GM19397 (cell line): ENCODE results near the gene SPEG.

ENCODE experiments used
- ATAC-seq: cut with Tn5 transposase; IDR thresholded peaks from one replicate; pipeline ENCODE4 v1.9.1; 2021; ENCODE audit warnings: mild to moderate bottlenecking, moderate library complexity; ENCODE audit not compliant: unreplicated experiment

Gene SPEG

GRCh38 chr2:219525533-219526232 is 91.0 kb downstream of the SPEG start:
- no peak for ATAC-seq

DNA sequence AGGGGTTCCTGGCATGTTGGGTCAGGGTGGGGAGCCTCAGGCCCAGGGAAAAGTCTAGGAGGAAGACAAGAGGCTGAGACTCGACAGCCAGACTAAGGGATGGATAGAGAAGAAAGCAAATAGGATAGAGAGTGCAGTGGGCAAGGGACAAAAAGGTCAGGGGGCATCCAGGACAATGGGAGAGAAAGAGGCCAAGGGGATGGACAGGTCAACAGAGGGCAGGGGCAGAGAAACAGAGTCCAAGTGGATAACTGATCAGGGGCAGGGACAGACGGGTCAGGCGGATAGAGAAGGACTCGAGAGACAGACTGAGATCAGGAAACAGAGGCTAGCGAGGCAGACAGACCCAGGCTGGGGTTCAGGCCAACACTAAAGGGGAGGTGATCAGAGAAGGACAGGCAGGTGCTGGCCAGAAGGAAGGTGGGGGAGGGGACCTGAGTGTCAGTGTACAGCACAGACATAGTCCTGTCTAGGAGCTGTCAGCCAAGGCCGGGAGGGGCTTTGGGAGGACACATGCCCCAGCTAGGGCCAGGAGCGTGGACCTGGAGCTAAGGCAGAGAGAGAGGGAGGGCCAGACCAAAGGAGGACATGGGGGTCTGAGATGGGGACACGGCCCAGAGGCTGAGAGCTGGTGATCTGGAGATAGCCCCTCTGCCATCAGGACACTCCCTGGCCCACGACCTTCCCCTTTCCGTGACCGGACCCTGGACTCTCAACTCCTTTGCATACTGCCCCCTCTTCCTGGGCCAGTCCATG is 91.9 kb downstream of the SPEG start:
- no peak for ATAC-seq

- no peak for ATAC-seq
Measured at GRCh38 chr2:219527076-219527394, 92.4 kb downstream of the SPEG start.

- ATAC-seq = no peak
Measured at GRCh38 chr2:219527472-219527871, 92.8 kb downstream of the SPEG start.

GRCh38 chr2:219530048-219530963 is 95.7 kb downstream of the SPEG start:
- ATAC-seq = peak; percentile 74

- no peak for ATAC-seq
Measured at GRCh38 chr2:219531639-219532377, 97.2 kb downstream of the SPEG start.

GRCh38 chr2:219532378-219532649 is 97.7 kb downstream of the SPEG start:
- ATAC-seq = no peak

DNA sequence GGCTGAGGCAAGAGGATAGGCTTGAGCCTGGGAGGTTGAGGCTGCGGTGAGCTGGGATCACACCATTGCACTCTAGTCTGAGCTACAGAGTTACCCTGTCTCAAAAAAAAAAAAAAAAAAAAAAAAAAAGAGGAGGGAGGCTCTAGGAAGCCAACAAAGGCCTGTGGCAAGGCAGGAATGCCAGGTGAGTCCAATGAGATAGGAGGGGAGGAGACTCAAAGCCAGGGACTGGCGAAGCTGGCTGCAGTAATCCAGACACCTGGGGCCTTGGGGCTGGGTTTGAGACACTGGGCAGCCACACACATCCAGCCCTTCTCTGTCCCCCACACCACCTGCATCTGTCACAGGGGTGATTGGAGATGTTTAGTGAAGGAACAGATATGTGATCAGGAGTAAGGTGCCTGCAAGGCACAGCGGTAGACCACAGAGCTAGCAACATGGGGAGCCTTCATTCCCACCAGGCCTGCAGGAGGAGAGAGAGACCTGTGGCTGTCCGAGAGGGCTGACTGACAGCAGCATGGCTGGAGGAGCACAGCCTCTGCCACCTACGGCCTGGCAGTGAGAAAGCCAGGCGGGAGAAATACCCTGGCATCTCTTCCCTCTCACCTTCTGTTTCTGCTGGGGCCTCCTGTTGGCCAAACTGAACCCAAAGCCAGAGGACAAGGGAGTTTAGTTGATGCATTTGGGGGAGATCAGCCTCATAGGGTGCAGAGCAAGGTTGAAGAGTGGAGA is 99.5 kb downstream of the SPEG start:
- ATAC-seq = no peak

DNA sequence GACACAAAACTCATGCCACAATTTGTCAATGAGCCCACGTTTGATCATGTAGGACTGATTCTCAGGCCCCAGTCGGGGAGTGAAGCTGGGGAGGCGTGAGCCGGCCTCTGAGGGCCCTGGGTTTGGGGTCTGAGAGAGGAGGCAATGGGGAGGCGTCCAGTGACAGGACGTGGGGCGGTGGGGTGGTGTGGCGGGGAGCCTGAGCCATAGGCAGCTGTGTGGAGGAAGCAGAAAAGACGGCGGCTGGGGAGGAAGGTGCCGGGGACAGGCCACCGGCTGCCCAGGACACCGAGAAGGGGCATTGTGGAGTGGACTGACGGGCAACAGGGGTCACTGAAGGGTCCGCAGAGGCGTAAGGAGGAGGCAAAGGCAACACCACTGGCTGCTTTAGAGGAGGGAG is 101.8 kb downstream of the SPEG start:
- ATAC-seq = no peak

DNA sequence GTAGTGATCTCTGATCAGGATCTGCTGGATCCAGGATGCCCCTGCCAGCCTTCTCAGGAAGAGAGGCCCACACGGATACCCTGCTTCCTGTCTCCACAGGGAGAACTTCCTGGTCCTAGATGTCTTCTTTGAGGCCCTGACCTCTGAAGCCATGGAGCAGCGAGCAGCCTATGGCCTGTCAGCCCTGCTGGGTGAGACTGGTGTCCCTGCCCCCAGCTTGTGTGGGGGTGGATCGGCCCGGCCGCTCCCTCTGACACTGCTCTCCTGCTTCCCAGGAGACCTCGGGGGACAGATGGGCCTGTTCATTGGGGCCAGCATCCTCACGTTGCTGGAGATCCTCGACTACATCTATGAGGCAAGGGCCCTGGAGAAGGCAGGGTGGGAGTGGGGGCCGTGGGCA is 102.3 kb downstream of the SPEG start:
- ATAC-seq = no peak

GRCh38 chr2:219537657-219538488 is 103.2 kb downstream of the SPEG start:
- no peak for ATAC-seq

- ATAC-seq = no peak
Measured at GRCh38 chr2:219538504-219538951, 103.9 kb downstream of the SPEG start.

DNA sequence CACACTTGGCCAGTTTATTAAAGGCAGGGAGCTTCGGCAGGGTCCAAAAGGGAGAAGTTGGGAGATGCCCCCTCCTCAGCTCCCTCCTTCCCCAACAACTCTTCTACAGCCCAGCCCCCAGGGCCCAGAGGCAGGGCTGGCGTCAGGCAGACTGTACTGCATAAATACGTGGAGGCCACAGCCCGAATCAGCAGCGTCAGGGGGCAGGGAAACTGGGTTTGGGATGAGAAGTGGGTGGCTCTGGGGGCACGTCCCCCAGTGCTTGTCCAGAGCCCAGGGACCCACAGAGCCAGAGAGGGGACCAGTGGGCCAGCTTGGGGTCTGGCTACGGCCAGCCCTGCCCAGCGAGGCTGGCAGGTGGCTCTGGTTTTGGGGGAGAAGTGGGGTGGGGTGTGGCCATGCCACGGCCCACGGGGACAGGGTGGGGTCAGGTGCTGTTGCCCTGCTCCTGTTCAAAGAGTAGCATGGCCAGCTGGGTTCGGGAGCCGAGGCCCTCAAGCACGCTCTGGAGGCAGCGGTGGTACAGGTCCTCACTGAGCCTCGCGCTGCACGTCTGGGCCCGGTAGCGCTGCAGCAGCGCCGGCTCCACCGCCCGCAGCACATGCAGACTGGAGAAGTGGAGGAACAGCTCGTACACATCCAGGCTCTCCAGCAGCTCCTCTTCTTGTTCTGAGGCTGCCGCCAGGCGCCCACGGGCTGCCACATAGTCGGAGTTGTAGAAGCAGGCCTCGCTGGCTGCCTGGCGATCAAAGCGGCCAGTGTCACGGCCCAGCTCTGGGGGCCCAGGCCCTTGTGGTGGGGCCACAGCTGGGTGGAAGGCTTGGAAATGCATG is 104.5 kb downstream of the SPEG start:
- ATAC-seq = no peak

DNA sequence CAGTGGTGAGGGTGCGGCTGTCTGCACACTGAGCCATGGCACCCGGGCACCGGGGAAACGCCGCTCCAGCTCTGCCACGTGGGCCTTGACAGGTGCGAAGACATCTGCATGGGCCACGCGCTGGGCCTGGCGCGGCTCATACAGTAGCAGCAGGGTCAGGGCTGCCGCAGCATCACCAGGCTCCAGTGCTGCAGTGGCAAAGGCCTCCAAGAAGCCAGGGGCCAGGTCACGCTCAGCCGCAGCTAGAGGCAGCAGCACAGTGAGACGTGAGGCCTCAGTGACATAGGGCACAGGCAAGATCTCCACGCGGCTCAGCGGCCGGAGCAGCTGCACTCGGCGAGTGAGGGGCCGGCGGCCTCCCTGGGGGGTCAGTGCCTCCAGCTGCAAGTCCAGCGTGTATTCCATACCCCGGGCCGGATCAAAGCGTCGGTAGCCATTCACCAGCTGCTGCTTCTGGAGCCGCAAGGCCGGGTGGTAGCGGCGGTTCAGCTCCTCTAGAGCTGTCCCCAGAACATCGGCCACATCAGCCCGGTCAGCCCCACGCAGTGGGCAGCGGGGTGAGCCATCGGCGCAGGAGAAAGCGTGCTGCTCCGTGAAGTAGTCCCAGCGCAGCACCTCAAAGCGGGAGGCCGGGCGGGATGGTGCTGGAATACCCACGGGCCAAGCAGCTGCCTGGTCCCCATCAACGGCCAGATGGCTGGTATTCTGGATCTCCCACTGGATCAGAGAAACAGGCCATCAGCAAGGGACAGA is 105.5 kb downstream of the SPEG start:
- ATAC-seq = no peak

- no peak for ATAC-seq
Measured at GRCh38 chr2:219540784-219541504, 106.3 kb downstream of the SPEG start.

DNA sequence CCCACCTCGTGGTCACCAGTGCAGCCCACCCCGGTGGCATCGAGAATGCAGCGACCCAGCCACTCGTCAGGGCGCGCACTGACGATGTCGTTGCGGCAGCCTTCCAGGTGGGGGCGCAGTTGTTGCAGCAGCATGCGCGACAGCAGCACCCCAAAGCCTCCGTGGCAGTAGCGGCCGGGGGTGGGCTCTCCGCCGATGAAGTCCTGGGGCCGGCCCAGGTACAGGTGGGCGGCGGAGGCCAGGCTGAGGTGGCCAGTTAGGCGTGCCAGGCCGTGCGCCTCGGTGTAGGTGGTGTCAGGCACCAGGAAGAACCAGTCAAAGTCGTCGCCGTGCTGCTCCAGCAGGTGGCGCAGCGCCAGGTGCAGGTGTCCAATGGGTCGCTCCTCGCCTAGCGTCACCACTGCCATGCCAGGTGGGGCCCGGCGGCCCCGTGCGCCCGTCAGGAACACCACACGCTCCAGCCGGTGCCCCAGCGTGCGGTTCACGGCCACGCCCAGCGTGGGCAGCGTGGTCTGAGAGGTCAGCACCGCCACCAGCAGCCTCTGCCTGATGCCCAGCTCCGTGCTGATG is 107.1 kb downstream of the SPEG start:
- peak; percentile 41 for ATAC-seq
